Stomach (tissue), 4 donors: Measurements from ENCODE around the gene LSM11.

Source experiments
- POLR2A ChIP-seq, 4 donors: fragments of 450-650 bp; IDR thresholded peaks; one replicate each; pipeline ENCODE4 v1.6.1; 2016; ENCODE audit warnings: antibody characterized with exemption in 4 of 4, control low read depth in 2 of 4, mild to moderate bottlenecking in 1 of 4, moderate library complexity in 1 of 4
- TF ChIP-seq, protein P1 (sequence below), 7 experiments: fragments of 450-650 bp in 4 of 7; fragments of 200-600 bp in 3 of 7; sonication (generic) in 3 of 7; IDR thresholded peaks; one replicate each; pipeline ENCODE4 v1.5.1; 2016 to 2019; ENCODE audit warnings: antibody characterized with exemption in 7 of 7, control low read depth in 2 of 7, mild to moderate bottlenecking in 1 of 7

- no peak for TF ChIP-seq POLR2A (IDR thresholded peaks at IDR 0.05)
- TF ChIP-seq, protein P1, sequence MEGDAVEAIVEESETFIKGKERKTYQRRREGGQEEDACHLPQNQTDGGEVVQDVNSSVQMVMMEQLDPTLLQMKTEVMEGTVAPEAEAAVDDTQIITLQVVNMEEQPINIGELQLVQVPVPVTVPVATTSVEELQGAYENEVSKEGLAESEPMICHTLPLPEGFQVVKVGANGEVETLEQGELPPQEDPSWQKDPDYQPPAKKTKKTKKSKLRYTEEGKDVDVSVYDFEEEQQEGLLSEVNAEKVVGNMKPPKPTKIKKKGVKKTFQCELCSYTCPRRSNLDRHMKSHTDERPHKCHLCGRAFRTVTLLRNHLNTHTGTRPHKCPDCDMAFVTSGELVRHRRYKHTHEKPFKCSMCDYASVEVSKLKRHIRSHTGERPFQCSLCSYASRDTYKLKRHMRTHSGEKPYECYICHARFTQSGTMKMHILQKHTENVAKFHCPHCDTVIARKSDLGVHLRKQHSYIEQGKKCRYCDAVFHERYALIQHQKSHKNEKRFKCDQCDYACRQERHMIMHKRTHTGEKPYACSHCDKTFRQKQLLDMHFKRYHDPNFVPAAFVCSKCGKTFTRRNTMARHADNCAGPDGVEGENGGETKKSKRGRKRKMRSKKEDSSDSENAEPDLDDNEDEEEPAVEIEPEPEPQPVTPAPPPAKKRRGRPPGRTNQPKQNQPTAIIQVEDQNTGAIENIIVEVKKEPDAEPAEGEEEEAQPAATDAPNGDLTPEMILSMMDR (IDR thresholded peaks at IDR 0.05) = no peak
These were observed 3.9 kb upstream of the LSM11 start for GRCh38 chr5:157739388-157740228.
